GM21786 (cell line): Measurements from ENCODE around the gene SOX13.

Experiments used
- ATAC-seq: cut with Tn5 transposase; IDR thresholded peaks from one replicate; pipeline ENCODE4 v1.9.1; 2021; ENCODE audit not compliant: unreplicated experiment

Gene SOX13

GRCh38 chr1:204176049-204176448, 103.1 kb downstream of the SOX13 start:
- ATAC-seq = no peak

- ATAC-seq = no peak
These were observed 104.2 kb downstream of the SOX13 start for GRCh38 chr1:204177133-204177532.
